GM23248 (cell line): ENCODE data around the gene CDC40. TPM values are rescaled to one million over a fixed set of nuclear protein-coding genes. Genes with fewer than 3 reads are reported as not detected.

ENCODE experiments used
- DNase-seq: peaks from one replicate; pipeline ENCODE4 v3.0.0-alpha.2; 2015
- H2AFZ ChIP-seq: fragments of 200-600 bp; sonication (generic); 2 replicates; pipeline ENCODE4 v1.6.1; 2016; ENCODE audit warnings: antibody characterized with exemption
- H3F3A ChIP-seq: fragments of 200-600 bp; sonication (generic); 2 replicates; pipeline ENCODE4 v1.6.1; 2016; ENCODE audit warnings: mild to moderate bottlenecking, antibody characterized with exemption, mixed run types; ENCODE audit not compliant: insufficient read depth
- H3K27ac ChIP-seq: fragments of 200-600 bp; sonication (generic); 2 replicates; pipeline ENCODE4 v1.5.1; 2016; ENCODE audit warnings: mild to moderate bottlenecking
- H3K27me3 ChIP-seq: fragments of 200-600 bp; sonication (generic); replicated peaks from 2 replicates; pipeline ENCODE4 v1.6.1; 2016; ENCODE audit warnings: mild to moderate bottlenecking; ENCODE audit not compliant: insufficient read depth
- H3K36me3 ChIP-seq: fragments of 200-600 bp; sonication (generic); 2 replicates; pipeline ENCODE4 v1.6.1; 2016; ENCODE audit warnings: low read depth, mild to moderate bottlenecking
- H3K4me1 ChIP-seq: fragments of 200-600 bp; sonication (generic); 2 replicates; pipeline ENCODE4 v1.6.1; 2016; ENCODE audit warnings: mild to moderate bottlenecking; ENCODE audit not compliant: insufficient read depth
- H3K4me2 ChIP-seq: fragments of 200-600 bp; sonication (generic); one replicate; pipeline ENCODE4 v1.6.1; 2016; ENCODE audit warnings: mild to moderate bottlenecking; ENCODE audit not compliant: unreplicated experiment
- H3K4me3 ChIP-seq: fragments of 200-600 bp; sonication (generic); 2 replicates; pipeline ENCODE4 v1.5.1; 2016; ENCODE audit warnings: mild to moderate bottlenecking
- H3K79me2 ChIP-seq: fragments of 200-600 bp; sonication (generic); 2 replicates; pipeline ENCODE4 v1.6.1; 2016; ENCODE audit warnings: mild to moderate bottlenecking; ENCODE audit not compliant: insufficient read depth
- H3K9ac ChIP-seq: fragments of 200-600 bp; sonication (generic); 2 replicates; pipeline ENCODE4 v1.6.1; 2016; ENCODE audit warnings: mild to moderate bottlenecking
- H3K9me2 ChIP-seq: fragments of 200-600 bp; sonication (generic); 2 replicates; pipeline ENCODE4 v1.6.1; 2016; ENCODE audit warnings: mixed run types, mild to moderate bottlenecking, moderate library complexity; ENCODE audit not compliant: insufficient read depth
- H3K9me3 ChIP-seq: fragments of 200-600 bp; sonication (generic); one replicate; pipeline ENCODE4 v1.6.1; 2017; ENCODE audit warnings: low read depth
- H4K20me1 ChIP-seq: fragments of 200-600 bp; sonication (generic); 2 replicates; pipeline ENCODE4 v1.6.0; 2016; ENCODE audit not compliant: insufficient read depth
- EZH2 ChIP-seq: fragments of 200-600 bp; sonication (generic); IDR thresholded peaks from 2 replicates; pipeline ENCODE4 v1.6.1; 2018; ENCODE audit warnings: antibody characterized with exemption, mild to moderate bottlenecking; ENCODE audit not compliant: insufficient read depth, poor library complexity, severe bottlenecking
- WGBS, 2 experiments: methylation state at CpG; one replicate each; pipeline ENCODE4 v1.1.6; 2015 to 2017; ENCODE audit warnings: low lambda C conversion rate in 2 of 2, low coverage in 1 of 2; ENCODE audit errors: missing lambda C conversion rate in 2 of 2; 5-methylcytosine and 5-hydroxymethylcytosine counted together
- in situ Hi-C: fragments of 300-500 bp; cut with MboI; formaldehyde crosslinking; loops from 2 replicates; pipeline ENCODE4 v1.15.0; 2020
- polyA plus RNA-seq: library from polyadenylated mRNA; unstranded; fragments of >200 nt; fragmentation: Nextera tagmentation; extraction: Ambion mirVana; gene quantifications from 2 replicates; pipeline ENCODE4 v1.2.1, GENCODE V29; 2016
- total RNA-seq: library from RNA; depleted of rRNA; stranded (reverse); fragments of >200 nt; shearing (Covaris generic); gene quantifications from 2 replicates; pipeline ENCODE4 v1.2.3, GENCODE V29; 2014; rRNA removed

Gene CDC40
- total and polyA plus RNA-seq, 2 experiments from 2014 or later = 21.1 to 21.9 TPM

GRCh38 chr6:110277100-110277665 is 97.0 kb downstream of the CDC40 start:
- Histone ChIP-seq H3K4me2 (no peak overlapping the region), H3K79me2 (no peaks in the 10 kb centered on the region), H3K4me1 (no peaks in the 10 kb centered on the region), H3K36me3 (no peaks in the 10 kb centered on the region), H3K9me2 (no peaks in the 10 kb centered on the region), H3K9ac (no peak overlapping the region), H3K27me3 (no peaks in the 10 kb centered on the region), H4K20me1 (no peaks in the 10 kb centered on the region), H3F3A (no peaks in the 10 kb centered on the region), H3K4me3 (no peak overlapping the region), H2AFZ (no peak overlapping the region), H3K27ac (no peak overlapping the region), H3K9me3 (no peaks in the 10 kb centered on the region)
- in situ Hi-C loops = no loop called here
- no peak for DNase-seq
- no peak for TF ChIP-seq EZH2
- 58 to 61% methylated on average over 7 of the region's 7 CpGs for WGBS, 2 experiments

Other genes with a start within 250 kb of the CDC40 start
- not detected in 2 replicates for gene GPR6, start 202.1 kb upstream of the CDC40 start, total RNA-seq
- not detected in 2 replicates for gene GPR6, start 202.1 kb upstream of the CDC40 start, polyA plus RNA-seq
- 12.3 and 14.4 TPM in 2 replicates for gene WASF1, start 757 bp upstream of the CDC40 start, total RNA-seq
- 24.6 and 25.1 TPM in 2 replicates for gene WASF1, start 757 bp upstream of the CDC40 start, polyA plus RNA-seq
- not detected in 2 replicates for gene METTL24, start 177.9 kb downstream of the CDC40 start, total RNA-seq
- gene METTL24, start 177.9 kb downstream of the CDC40 start, polyA plus RNA-seq = not detected in 2 replicates
- gene DDO, start 235.1 kb downstream of the CDC40 start, total RNA-seq = not detected in 2 replicates
- not detected in 2 replicates for gene DDO, start 235.1 kb downstream of the CDC40 start, polyA plus RNA-seq